K562 (cell line): ENCODE results near the gene LILRA6.

ENCODE experiments used
- ATF1 ChIP-seq, 2 experiments: fragments of 450-650 bp in 1 of 2; IDR thresholded peaks; 2 replicates each; pipeline ENCODE4 v1.6.1; 2016; ENCODE audit warnings: missing compliant biosample characterization in 1 of 2, missing genetic modification characterization in 1 of 2
- MYC ChIP-seq, 2 experiments: fragments of 250-450 bp in 1 of 2; sonication (Bioruptor Pico) in 1 of 2; IDR thresholded peaks; 2 replicates each; pipeline versions ENCODE4 v1.5.1 to v1.6.1; 2012 to 2021; ENCODE audit warnings: low read depth in 2 of 2, borderline replicate concordance in 1 of 2, improper control_type of control experiment in 1 of 2, low read length in 1 of 2, mild to moderate bottlenecking in 1 of 2, moderate library complexity in 1 of 2
- ZNF76 ChIP-seq: fragments of 250-450 bp; sonication (Bioruptor Pico); IDR thresholded peaks from 2 replicates; pipeline ENCODE4 v1.4.0; 2020; ENCODE audit warnings: mild to moderate bottlenecking, moderate library complexity, borderline replicate concordance

DNA sequence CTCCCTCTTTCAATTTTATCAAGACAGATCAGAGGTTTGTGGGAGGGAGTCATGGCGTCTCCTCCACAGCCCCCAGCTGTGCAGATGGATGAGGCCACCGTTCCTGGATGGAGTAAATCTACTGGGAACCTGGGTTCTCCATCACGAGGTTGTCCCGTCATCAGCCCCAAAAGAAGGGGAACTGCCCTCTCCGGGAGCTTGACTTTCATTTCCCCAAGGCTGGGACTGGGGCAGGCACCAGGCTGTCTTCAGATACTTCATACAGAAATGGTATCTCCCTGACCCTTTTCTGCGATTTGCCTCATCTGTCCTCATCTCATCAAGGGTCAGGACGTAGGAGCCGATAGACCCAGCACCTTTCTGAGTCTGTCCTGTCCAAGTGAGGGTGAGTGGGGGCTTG, 28.5 kb upstream of the LILRA6 start:
- TF ChIP-seq ZNF76 (CRISPR knock-in tag), result no peak
- TF ChIP-seq MYC (IDR thresholded peaks at IDR 0.05; ENCODE audit: low read depth, low read length), result no peak
- no peak for TF ChIP-seq MYC (CRISPR knock-in tag; IDR thresholded peaks at IDR 0.05; ENCODE audit: borderline replicate concordance, low read depth)
- TF ChIP-seq ATF1 (CRISPR knock-in tag; IDR thresholded peaks at IDR 0.05), result no peak
- no peak for TF ChIP-seq ATF1 (tag; IDR thresholded peaks at IDR 0.05)
